Progenitor cell of endocrine pancreas (in vitro differentiated cells): Measurements from ENCODE around the gene IER3IP1. TPM values are rescaled to one million over a fixed set of nuclear protein-coding genes. Genes with fewer than 3 reads are reported as not detected.

Experiments
- DNase-seq: peaks from one replicate; pipeline ENCODE4 v3.0.0; 2021; ENCODE audit warnings: low spot score; ENCODE audit not compliant: unreplicated experiment
- H3K27ac Mint-ChIP-seq: 2 replicates; pipeline ENCODE4 v1.8.0; 2021; ENCODE audit warnings: mild to moderate bottlenecking, moderate library complexity, mixed read lengths
- H3K27me3 Mint-ChIP-seq: 2 replicates; pipeline ENCODE4 v1.8.0; 2021; ENCODE audit warnings: mixed read lengths
- H3K36me3 Mint-ChIP-seq: 2 replicates; pipeline ENCODE4 v1.8.0; 2022; ENCODE audit warnings: mixed read lengths; ENCODE audit not compliant: insufficient read depth
- H3K4me1 Mint-ChIP-seq: 2 replicates; pipeline ENCODE4 v1.8.0; 2021; ENCODE audit warnings: low read depth, mixed read lengths
- H3K4me3 Mint-ChIP-seq: 2 replicates; pipeline ENCODE4 v1.8.0; 2021; ENCODE audit warnings: low read depth, mild to moderate bottlenecking, moderate library complexity, mixed read lengths
- H3K9me3 Mint-ChIP-seq: 2 replicates; pipeline ENCODE4 v1.8.0; 2021; ENCODE audit warnings: low read depth, mixed read lengths
- total RNA-seq: library from RNA; stranded (reverse); gene quantifications from 2 replicates; pipeline ENCODE4 v1.2.1, GENCODE V29; 2021
- TF ChIP-seq, protein P1 (sequence below): fragments of 200-600 bp; sonication (generic); IDR thresholded peaks from one replicate; pipeline ENCODE4 v1.5.0; 2021; ENCODE audit warnings: antibody characterized with exemption, mild to moderate bottlenecking; ENCODE audit not compliant: unreplicated experiment

Gene IER3IP1
- total RNA-seq, 1 donor from 2014 or later, result 9.5 TPM

DNA sequence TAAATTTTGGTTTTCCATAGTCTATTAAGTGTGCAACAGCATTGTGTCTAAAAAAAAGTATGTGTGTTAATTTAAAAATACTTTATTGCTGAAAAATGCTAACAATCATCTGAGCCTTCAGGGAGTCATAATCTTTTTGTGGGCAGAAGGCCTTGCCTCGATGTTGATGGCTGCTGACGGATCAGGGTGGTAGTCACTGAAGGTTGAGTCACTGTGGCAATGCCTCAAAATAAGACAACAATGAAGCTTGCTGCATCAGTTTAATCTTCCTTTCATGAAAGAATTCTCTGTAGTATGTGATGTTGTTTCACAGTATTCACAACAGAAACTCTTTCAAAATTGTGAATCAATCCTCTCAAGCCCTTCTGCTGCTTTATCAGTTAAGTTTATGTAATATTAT is 57.2 kb downstream of the IER3IP1 start:
- no peak overlapping the region for H3K27ac Mint-ChIP-seq
- H3K27me3 Mint-ChIP-seq, result no peaks in the 10 kb centered on the region
- H3K4me1 Mint-ChIP-seq, result peaks cover 17% of the 10 kb centered on the region
- no peaks in the 10 kb centered on the region for H3K9me3 Mint-ChIP-seq
- no peak for DNase-seq
- TF ChIP-seq, protein P1, sequence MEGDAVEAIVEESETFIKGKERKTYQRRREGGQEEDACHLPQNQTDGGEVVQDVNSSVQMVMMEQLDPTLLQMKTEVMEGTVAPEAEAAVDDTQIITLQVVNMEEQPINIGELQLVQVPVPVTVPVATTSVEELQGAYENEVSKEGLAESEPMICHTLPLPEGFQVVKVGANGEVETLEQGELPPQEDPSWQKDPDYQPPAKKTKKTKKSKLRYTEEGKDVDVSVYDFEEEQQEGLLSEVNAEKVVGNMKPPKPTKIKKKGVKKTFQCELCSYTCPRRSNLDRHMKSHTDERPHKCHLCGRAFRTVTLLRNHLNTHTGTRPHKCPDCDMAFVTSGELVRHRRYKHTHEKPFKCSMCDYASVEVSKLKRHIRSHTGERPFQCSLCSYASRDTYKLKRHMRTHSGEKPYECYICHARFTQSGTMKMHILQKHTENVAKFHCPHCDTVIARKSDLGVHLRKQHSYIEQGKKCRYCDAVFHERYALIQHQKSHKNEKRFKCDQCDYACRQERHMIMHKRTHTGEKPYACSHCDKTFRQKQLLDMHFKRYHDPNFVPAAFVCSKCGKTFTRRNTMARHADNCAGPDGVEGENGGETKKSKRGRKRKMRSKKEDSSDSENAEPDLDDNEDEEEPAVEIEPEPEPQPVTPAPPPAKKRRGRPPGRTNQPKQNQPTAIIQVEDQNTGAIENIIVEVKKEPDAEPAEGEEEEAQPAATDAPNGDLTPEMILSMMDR, result no peak
- H3K4me3 Mint-ChIP-seq, result no peak overlapping the region
- H3K36me3 Mint-ChIP-seq, result peaks cover 26% of the 10 kb centered on the region

DNA sequence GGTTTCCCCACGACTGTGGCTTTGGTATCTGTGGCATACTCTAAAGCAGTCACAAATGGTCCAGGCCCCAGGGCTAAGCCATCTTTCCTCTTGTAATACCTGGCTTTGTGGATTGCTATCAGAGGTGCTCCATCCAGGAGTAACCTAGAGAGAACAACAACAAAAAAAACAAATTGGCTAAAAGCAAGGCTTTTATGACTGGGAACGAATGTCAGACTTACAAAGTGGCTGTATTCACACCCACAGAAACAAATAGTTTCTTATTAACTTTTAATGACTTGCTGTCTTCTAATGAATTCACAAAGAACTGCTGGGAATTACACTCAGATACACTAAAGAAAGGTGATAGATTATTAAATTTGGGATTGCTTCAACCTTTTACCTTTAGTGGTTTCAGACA is 61.0 kb downstream of the IER3IP1 start:
- H3K27ac Mint-ChIP-seq, result peak overlapping the region; percentile 17
- H3K27me3 Mint-ChIP-seq, result no peaks in the 10 kb centered on the region
- H3K4me3 Mint-ChIP-seq, result no peak overlapping the region
- peaks cover 29% of the 10 kb centered on the region for H3K36me3 Mint-ChIP-seq
- H3K9me3 Mint-ChIP-seq, result no peaks in the 10 kb centered on the region
- H3K4me1 Mint-ChIP-seq, result peaks cover 32% of the 10 kb centered on the region
- TF ChIP-seq, protein P1, result no peak
- DNase-seq, result no peak

DNA sequence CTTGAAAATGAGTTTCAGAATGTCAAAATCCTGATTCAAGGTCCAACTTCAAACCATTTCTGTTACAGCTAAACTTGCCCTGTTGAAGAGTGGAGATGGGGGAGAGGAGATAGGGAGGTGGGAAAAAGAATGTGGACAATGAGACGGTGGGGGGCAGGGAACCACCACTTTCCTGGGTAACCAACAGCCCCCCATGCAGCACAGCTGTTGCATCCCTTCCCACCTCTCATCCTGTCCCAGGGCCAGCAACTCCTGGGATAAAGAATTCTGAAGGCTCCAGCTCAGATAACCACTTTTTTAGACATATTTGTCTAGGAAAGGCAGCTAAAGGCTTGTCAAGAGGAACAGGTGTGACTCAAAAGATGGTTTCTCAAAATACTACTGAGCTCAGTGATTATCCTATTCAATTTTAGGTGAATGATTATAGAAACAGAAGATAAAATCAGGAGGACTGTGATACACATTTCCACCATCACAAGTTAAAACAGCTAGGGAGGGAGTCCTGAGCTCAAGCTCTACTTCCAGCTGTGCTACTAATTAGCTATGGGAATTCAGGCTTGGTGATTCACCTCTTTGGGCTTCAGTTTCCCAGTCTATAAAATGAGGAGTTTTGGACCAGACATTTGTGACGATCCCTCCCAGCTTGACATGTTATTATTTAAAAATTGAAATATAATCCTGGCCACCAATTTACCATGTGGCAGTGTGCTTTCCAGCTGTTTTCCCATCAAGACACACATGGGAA is 62.2 kb downstream of the IER3IP1 start:
- no peaks in the 10 kb centered on the region for H3K27me3 Mint-ChIP-seq
- peaks cover 32% of the 10 kb centered on the region for H3K4me1 Mint-ChIP-seq
- no peak for DNase-seq
- no peaks in the 10 kb centered on the region for H3K9me3 Mint-ChIP-seq
- TF ChIP-seq, protein P1, result no peak
- H3K27ac Mint-ChIP-seq, result no peak overlapping the region
- peaks cover 25% of the 10 kb centered on the region for H3K36me3 Mint-ChIP-seq
- H3K4me3 Mint-ChIP-seq, result no peak overlapping the region

DNA sequence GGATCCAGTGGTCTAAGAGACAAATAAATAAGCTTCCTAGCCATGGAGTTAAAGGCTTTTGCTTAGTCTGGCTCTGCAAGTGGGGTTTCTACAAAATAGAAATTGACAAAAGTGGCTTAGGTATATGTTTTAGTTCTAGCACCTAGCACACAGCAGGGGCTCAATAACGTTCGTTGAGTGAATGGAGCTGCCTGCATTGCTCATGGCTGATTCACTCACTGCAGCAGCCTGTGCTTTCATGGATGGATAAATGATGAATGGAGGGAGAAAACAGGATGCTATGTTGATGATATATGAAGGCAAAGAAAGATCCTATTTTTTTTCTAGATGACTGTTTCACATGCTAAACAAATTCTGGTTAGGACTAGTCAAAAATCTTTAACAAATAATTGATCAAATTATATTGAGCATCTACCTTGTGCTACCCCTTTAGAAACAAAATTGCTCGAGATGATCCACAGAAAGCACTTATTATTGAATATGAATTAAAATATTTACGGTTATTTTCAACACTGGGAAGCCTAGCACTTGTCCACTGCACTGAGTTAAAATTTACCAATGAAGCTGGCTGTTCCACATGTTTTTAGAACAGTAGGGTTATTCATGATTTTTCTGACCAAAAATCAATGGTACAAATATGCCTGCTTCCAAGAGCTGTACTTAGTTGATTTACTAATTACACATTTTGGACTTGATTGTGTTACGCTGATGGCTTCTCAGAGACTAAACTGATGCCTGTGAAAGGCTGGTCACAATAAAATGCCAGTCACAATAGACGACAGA is 65.5 kb downstream of the IER3IP1 start:
- H3K27ac Mint-ChIP-seq, result peak overlapping the region; percentile 83
- peaks cover 22% of the 10 kb centered on the region for H3K4me1 Mint-ChIP-seq
- no peak overlapping the region for H3K4me3 Mint-ChIP-seq
- peaks cover 20% of the 10 kb centered on the region for H3K36me3 Mint-ChIP-seq
- H3K27me3 Mint-ChIP-seq, result no peaks in the 10 kb centered on the region
- no peaks in the 10 kb centered on the region for H3K9me3 Mint-ChIP-seq
- TF ChIP-seq, protein P1, result no peak
- no peak for DNase-seq

DNA sequence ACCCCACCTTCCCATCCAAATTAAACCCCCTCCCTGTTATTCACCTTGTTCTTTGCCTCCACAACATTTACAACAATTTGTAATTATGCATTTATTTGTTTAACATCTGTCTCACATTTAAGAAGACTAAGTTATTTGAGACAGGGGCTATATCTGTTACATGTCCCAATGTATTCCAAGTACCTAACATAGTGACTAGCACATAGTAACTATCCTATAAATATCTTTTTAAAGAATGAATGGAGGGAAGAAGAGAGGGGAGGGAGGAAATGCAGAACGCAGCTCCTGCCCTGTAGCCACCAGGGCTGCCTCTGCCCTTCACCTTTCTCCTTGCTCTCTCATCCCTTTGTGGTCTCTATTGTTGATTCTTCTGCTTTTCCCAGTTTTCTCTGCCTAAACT is 66.4 kb downstream of the IER3IP1 start:
- no peak for DNase-seq
- Mint-ChIP-seq H3K9me3 (no peaks in the 10 kb centered on the region), H3K27ac (peak overlapping the region; percentile 12), H3K4me3 (no peak overlapping the region), H3K36me3 (peaks cover 18% of the 10 kb centered on the region), H3K27me3 (no peaks in the 10 kb centered on the region), H3K4me1 (peaks cover 16% of the 10 kb centered on the region)
- TF ChIP-seq, protein P1, result no peak
